WTC11 (cell line): ENCODE results near the gene LRRC40.

Source experiments
- CTCF ChIP-seq: fragments of 200-600 bp; IDR thresholded peaks from 2 replicates; pipeline ENCODE4 v1.8.0; 2022; ENCODE audit warnings: antibody characterized with exemption
- TF ChIP-seq, protein P1 (sequence below): sonication (generic); formaldehyde crosslinking; IDR thresholded peaks from 2 replicates; pipeline ENCODE4 v1.8.1; 2023; ENCODE audit warnings: mild to moderate bottlenecking, missing genetic modification reagents, borderline replicate concordance

DNA sequence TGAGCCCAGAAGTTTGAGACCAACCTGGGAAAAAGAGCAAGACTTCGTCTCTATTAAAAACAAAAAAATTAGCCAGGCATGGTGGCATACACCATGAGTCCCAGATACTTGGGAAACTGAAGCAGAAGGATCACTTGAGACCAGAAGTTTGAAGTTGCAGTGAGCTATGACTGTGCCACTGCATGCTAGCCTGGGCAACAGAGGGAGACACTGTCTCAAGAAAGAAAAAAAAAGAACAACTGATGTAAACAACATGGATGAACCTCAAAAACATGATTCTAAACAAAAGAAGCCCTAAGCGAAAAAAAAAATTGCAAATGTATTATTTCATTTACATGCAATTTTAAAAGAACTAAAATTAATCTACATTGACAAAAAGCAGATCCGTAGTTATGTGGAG lies 9.0 kb downstream of the LRRC40 start:
- no peak for TF ChIP-seq CTCF
- TF ChIP-seq, protein P1, sequence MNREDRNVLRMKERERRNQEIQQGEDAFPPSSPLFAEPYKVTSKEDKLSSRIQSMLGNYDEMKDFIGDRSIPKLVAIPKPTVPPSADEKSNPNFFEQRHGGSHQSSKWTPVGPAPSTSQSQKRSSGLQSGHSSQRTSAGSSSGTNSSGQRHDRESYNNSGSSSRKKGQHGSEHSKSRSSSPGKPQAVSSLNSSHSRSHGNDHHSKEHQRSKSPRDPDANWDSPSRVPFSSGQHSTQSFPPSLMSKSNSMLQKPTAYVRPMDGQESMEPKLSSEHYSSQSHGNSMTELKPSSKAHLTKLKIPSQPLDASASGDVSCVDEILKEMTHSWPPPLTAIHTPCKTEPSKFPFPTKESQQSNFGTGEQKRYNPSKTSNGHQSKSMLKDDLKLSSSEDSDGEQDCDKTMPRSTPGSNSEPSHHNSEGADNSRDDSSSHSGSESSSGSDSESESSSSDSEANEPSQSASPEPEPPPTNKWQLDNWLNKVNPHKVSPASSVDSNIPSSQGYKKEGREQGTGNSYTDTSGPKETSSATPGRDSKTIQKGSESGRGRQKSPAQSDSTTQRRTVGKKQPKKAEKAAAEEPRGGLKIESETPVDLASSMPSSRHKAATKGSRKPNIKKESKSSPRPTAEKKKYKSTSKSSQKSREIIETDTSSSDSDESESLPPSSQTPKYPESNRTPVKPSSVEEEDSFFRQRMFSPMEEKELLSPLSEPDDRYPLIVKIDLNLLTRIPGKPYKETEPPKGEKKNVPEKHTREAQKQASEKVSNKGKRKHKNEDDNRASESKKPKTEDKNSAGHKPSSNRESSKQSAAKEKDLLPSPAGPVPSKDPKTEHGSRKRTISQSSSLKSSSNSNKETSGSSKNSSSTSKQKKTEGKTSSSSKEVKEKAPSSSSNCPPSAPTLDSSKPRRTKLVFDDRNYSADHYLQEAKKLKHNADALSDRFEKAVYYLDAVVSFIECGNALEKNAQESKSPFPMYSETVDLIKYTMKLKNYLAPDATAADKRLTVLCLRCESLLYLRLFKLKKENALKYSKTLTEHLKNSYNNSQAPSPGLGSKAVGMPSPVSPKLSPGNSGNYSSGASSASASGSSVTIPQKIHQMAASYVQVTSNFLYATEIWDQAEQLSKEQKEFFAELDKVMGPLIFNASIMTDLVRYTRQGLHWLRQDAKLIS (CRISPR knock-in tag) = no peak
